ENCODE measurements around the gene FABP2.

DNA sequence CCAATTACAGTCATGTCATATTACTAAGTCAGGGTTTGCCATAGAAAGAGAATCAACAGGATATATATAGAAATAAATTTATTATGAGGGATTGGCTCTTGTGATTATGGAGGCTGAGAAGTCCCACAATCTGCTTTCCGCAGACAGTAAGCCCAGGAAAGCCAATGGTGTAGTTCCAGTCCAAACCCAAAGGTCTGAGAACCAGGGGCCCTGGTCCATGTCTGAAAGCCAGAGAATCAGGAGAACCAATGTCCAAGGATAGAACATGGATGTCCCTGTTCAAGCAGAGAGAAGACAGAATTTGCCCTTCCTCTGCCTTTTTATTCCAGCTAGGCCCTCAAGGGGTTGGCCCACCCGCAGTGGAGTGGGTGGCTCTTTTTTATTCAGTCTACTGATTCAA, 25.6 kb downstream of the FABP2 start:
- TF ChIP-seq, protein P1, sequence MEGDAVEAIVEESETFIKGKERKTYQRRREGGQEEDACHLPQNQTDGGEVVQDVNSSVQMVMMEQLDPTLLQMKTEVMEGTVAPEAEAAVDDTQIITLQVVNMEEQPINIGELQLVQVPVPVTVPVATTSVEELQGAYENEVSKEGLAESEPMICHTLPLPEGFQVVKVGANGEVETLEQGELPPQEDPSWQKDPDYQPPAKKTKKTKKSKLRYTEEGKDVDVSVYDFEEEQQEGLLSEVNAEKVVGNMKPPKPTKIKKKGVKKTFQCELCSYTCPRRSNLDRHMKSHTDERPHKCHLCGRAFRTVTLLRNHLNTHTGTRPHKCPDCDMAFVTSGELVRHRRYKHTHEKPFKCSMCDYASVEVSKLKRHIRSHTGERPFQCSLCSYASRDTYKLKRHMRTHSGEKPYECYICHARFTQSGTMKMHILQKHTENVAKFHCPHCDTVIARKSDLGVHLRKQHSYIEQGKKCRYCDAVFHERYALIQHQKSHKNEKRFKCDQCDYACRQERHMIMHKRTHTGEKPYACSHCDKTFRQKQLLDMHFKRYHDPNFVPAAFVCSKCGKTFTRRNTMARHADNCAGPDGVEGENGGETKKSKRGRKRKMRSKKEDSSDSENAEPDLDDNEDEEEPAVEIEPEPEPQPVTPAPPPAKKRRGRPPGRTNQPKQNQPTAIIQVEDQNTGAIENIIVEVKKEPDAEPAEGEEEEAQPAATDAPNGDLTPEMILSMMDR (IDR thresholded peaks at IDR 0.05; ENCODE audit: insufficient read depth, low read length, poor library complexity, severe bottlenecking), result no peak
- no peak for TF ChIP-seq EZH2phosphoT487 (conservative IDR thresholded peaks at IDR 0.05; ENCODE audit: low read length)
